ENCODE measurements around the gene THOC5.
"Not testable (repeated sequence)": the region's sequence is repeated elsewhere in the genome, so short reads cannot be mapped to it uniquely, and the experiment has no call there.

Gene THOC5

GRCh38 chr22:29553351-29554224 lies at the start of gene THOC5:
Gene THOC5, minus strand, starts transcription at chr22:29553757. Its CDS starts 4,610 bp downstream, at chr22:29549147.
- DNase-seq (ENCODE audit: low read depth in 2 of 2) = peak; percentile 80 to 81

GRCh38 chr22:29598684-29599020 lies 45.1 kb upstream of the THOC5 start:
- no peak for DNase-seq (ENCODE audit: low read depth in 2 of 2)

GRCh38 chr22:29597871-29598683 lies 44.5 kb upstream of the THOC5 start:
- DNase-seq (ENCODE audit: low read depth in 2 of 2) = not testable (repeated sequence)

- no peak for DNase-seq (ENCODE audit: low read depth in 2 of 2)
Observed at GRCh38 chr22:29596408-29596807, 42.9 kb upstream of the THOC5 start.

GRCh38 chr22:29594447-29594846 lies 40.9 kb upstream of the THOC5 start:
- DNase-seq (ENCODE audit: low read depth in 2 of 2) = not testable (repeated sequence)

GRCh38 chr22:29593923-29594322 lies 40.4 kb upstream of the THOC5 start:
- DNase-seq (ENCODE audit: low read depth in 2 of 2) = no peak

- DNase-seq (ENCODE audit: low read depth in 2 of 2) = no peak
Observed at GRCh38 chr22:29587938-29588699, 34.6 kb upstream of the THOC5 start.

- not testable (repeated sequence) for DNase-seq (ENCODE audit: low read depth in 2 of 2)
Observed at GRCh38 chr22:29586193-29586705, 32.7 kb upstream of the THOC5 start.

GRCh38 chr22:29584975-29585374 lies 31.4 kb upstream of the THOC5 start:
- no peak for DNase-seq (ENCODE audit: low read depth in 2 of 2)

- DNase-seq (ENCODE audit: low read depth in 2 of 2) = no peak
Observed at GRCh38 chr22:29581799-29582198, 28.2 kb upstream of the THOC5 start.

GRCh38 chr22:29580200-29580810 lies 26.7 kb upstream of the THOC5 start:
- DNase-seq (ENCODE audit: low read depth in 2 of 2) = no peak

GRCh38 chr22:29578462-29579200 lies 25.1 kb upstream of the THOC5 start:
- no peak for DNase-seq (ENCODE audit: low read depth in 2 of 2)

GRCh38 chr22:29574762-29575450 lies 21.3 kb upstream of the THOC5 start:
- DNase-seq (ENCODE audit: low read depth in 2 of 2) = no peak

GRCh38 chr22:29570912-29571549 lies 17.5 kb upstream of the THOC5 start:
- DNase-seq (ENCODE audit: low read depth in 2 of 2) = no peak

- no peak for DNase-seq (ENCODE audit: low read depth in 2 of 2)
Observed at GRCh38 chr22:29570456-29570855, 16.9 kb upstream of the THOC5 start.

GRCh38 chr22:29569011-29569678 lies 15.6 kb upstream of the THOC5 start:
- DNase-seq (ENCODE audit: low read depth in 2 of 2) = no peak

GRCh38 chr22:29567338-29567737 lies 13.8 kb upstream of the THOC5 start:
- no peak for DNase-seq (ENCODE audit: low read depth in 2 of 2)

- DNase-seq (ENCODE audit: low read depth in 2 of 2) = not testable (repeated sequence)
Observed at GRCh38 chr22:29566513-29566912, 13.0 kb upstream of the THOC5 start.

Data from stimulated activated CD8-positive, alpha-beta memory T cell treated with anti-CD3 and anti-CD28 coated beads, Interleukin-15, amount 100 ng/mL, for 4 hours (primary cell).